Islet precursor cell (in vitro differentiated cells): ENCODE data around the gene FAP.

Experiments used
- DNase-seq: peaks from one replicate; pipeline ENCODE4 v3.0.0-alpha.2; 2018

The FAP gene

GRCh38 chr2:162184359-162184758 is 58.9 kb downstream of the FAP start:
- DNase-seq: no peak

DNA sequence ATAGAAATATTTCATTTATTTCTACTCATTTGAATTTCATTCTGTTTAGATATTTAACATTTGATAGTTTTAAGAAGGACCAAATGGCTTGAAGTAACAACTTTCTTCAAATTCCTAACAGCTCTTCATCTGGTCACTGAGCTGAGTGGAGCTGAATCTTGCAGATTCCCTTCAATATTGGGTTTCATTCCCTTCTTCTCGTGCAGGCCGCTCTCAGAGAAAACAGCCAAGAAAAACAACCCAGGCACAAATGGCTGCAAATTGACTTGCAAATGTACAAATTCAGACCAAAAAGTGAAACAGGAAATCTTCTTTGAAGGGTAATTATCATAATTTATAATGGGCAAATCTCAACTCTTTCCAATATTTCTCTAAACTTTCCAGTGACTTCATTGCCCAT is 60.9 kb downstream of the FAP start:
- no peak for DNase-seq

DNA sequence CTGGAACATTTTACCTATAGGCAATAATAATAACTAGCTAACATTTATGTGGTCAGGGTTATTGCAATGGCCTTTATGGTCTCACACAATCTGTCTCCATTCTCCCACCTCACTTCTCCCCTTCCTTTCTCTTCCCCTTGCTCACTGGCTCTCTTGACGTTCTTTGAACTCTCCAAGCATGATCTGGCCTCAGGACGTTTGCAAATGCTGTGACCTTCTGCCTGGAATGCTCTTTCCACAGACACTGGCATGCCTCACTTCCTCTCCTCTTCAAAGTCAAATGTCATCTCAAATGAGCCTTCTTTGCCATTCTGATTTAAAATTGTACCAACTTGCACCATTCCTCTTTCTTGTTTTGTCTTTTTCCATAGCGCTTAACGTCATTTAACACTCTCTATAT is 65.9 kb downstream of the FAP start:
- DNase-seq: no peak

GRCh38 chr2:162175714-162176113 is 67.5 kb downstream of the FAP start:
- DNase-seq: no peak

GRCh38 chr2:162174746-162175145 is 68.5 kb downstream of the FAP start:
- DNase-seq: no peak

- no peak for DNase-seq
Observed at GRCh38 chr2:162172802-162173370, 70.4 kb downstream of the FAP start.

- DNase-seq: no peak
Observed at GRCh38 chr2:162166745-162167144, 76.5 kb downstream of the FAP start.

- DNase-seq: no peak
Observed at GRCh38 chr2:162166174-162166573, 77.1 kb downstream of the FAP start.

- DNase-seq: no peak
Observed at GRCh38 chr2:162164802-162165201, 78.4 kb downstream of the FAP start.

GRCh38 chr2:162159446-162159845 is 83.8 kb downstream of the FAP start:
- no peak for DNase-seq

GRCh38 chr2:162156149-162156548 is 87.1 kb downstream of the FAP start:
- DNase-seq: no peak

DNA sequence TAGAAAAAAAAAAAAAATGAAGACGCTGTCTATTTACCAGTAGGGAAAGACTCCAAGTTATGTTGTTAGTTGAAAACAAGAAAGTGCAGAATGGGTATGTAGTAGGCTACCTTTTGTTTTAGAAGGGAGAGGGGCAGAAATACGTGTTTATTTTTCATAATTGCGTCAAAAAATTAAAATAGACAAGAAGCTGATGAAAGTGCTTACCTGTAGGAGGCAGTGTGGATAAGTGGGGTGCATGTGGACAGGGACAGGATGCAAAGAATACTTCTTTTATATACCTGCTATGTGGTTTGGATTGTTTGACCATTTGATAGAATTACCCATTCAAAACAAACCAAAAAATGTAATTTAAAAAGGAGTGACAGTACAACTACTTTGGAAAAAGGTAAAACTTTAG is 88.2 kb downstream of the FAP start:
- no peak for DNase-seq

DNA sequence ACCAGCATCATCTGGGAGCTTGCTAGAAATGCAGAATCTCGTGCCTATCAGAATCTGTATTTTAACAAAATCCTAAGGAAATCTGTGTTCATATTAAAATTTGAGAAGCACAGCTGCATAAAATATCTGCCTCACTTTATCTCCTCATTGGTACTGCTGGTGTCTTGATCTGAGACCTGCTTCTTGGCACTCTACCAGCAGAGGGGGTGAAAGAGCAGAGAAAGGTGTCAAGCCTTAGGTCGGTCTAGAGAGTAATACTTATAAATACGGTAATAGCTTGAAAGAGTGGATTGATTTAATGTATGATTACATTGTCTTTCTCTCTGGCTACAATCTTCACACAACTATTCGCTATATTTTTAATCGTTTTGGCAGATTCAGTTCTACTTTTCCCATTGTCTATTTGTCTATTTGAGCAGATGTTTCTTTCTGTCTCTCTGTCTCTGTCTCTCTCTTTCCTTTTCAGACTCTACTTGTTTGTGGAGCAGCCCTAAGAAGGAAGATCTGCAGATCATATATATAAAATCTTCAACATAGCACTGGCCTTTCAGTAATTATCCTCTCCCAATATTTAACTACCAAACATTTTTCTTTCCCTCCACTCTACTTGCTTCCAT is 89.5 kb downstream of the FAP start:
- peak; percentile 74 for DNase-seq

DNA sequence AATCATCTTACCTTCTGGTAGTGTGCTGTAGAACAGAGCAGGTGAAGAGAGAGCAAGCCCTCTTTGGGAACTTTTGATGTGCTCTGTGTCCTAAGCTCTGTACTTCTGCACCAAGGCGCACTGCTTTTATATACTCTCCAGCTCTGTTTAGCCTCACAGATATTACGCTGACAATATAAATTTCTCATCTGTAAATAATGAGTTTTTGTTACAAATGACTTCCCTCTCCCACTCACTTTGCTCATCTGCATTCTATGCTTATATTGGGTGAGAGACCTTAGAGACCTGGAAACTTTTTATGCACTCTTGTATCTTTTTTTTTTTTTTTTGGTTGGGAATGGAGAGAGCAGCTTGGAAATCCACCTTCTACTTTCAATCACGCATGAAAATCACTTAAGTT is 91.1 kb downstream of the FAP start, which contains the start of gene GCG:
GCG (minus strand) TSS at position 101 of the 400 bp plus-strand sequence. CDS start 3,069 bp downstream, outside the sequence.
- no peak for DNase-seq

DNA sequence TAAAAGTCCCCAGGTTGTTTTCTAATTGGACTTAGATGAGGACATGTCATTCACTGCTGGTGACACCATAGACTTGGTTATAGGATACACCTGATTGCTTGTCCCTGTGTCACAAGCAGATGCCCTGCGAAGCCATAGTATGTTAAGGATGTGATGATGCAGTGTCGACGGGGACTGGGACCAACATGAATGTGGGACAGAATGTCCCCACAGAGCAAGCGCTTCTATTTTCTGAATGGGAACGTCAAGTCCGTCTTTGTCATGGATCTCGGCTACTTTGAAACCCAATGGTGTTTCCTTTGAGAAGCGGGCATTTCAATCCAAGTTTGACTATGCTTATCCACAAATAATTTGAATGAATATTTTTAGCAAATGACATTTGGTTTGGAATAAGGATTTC is 93.3 kb downstream of the FAP start:
- no peak for DNase-seq

DNA sequence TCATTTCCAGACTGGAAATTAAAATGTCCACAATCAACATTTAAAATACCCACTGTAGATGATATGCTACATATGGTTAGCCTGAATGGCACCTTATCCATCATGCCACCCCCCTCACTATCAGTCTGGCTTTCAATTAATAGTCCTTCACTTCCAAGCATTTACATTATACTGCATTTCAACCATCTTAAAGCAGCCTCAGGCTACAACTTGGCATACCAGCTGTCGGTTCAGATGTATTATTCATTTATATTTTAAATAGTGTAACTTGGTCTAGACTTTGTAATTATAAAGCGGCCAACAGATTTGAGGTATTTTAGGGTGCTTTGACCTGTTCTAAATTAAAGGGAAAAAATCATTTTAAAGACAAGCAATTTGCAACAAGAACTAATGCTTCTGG is 93.8 kb downstream of the FAP start:
- no peak for DNase-seq

DNA sequence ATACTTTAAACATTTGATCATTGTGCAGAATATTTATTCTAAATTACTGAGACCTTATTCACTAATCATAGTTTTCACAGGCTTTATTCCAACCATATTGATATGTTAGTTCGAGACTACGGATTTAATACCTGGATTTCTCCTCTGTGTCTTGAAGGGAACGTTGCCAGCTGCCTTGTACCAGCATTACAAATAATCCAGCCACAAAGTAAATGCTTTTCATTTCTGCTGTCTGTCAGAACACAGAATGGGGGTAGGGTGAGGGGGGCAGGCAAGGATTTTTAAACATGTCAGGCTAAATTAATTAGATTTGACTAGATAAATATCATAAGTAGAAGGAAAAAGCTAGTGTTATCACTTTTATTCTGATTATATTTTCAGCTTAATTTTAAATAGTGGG is 94.3 kb downstream of the FAP start:
- no peak for DNase-seq

DNA sequence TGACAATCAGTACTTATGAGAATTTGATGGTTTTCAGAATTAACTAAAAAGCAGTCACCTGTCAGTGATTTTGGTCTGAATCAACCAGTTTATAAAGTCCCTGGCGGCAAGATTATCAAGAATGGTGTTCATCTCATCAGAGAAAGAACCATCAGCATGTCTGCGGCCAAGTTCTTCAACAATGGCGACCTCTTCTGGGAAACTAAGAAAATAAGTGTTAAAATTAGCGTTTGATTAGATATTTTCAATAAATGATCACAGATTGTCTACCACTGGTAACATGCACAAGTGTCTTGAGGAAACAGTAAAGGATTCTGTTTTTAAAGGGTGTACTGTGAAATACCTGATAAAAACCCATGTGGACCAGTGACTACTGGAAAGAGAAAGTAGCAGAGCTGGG is 99.3 kb downstream of the FAP start:
- no peak for DNase-seq

- no peak for DNase-seq
Observed at GRCh38 chr2:162138310-162138709, 104.9 kb downstream of the FAP start.

DNA sequence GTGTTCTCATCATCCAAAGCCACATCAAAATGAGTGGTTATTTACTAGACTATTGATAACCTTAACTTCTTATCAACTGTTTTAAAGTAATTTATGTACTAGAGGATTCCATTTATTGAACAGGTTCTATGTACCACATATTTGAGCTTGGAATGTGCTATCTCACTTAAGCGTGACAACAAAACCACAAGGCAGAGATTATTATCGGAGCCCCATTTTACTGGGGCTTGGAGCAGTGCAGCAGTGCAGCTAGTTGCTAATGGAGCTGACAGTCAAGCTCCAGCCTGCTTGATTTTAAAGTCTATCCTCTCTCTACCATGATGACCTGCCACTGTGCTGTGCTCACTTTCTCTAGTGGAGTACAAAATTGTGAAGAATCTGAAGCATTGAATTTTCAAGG is 115.8 kb downstream of the FAP start:
- no peak for DNase-seq

- no peak for DNase-seq
Observed at GRCh38 chr2:162126527-162126926, 116.7 kb downstream of the FAP start.

GRCh38 chr2:162126111-162126519 is 117.1 kb downstream of the FAP start:
- DNase-seq: no peak

DNA sequence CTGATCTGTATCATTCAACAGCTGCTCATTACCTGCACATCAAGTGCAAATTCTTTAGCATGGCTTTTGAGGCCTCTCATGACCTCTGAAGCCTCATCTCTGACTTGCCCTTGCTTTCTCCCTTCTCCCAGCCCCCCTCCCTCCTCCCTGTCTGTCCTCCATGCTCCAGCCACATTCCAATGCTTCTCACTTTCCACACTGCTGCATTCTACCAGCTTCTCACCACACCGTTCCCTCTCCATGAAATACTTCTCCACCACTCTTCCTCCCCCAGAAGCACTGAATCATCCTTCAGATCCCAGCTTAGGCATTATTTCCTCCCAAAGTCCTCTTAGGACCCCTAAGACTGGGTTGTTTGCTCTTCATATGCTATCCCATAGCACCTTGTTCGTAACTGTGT is 118.1 kb downstream of the FAP start:
- DNase-seq: peak; percentile 70

DNA sequence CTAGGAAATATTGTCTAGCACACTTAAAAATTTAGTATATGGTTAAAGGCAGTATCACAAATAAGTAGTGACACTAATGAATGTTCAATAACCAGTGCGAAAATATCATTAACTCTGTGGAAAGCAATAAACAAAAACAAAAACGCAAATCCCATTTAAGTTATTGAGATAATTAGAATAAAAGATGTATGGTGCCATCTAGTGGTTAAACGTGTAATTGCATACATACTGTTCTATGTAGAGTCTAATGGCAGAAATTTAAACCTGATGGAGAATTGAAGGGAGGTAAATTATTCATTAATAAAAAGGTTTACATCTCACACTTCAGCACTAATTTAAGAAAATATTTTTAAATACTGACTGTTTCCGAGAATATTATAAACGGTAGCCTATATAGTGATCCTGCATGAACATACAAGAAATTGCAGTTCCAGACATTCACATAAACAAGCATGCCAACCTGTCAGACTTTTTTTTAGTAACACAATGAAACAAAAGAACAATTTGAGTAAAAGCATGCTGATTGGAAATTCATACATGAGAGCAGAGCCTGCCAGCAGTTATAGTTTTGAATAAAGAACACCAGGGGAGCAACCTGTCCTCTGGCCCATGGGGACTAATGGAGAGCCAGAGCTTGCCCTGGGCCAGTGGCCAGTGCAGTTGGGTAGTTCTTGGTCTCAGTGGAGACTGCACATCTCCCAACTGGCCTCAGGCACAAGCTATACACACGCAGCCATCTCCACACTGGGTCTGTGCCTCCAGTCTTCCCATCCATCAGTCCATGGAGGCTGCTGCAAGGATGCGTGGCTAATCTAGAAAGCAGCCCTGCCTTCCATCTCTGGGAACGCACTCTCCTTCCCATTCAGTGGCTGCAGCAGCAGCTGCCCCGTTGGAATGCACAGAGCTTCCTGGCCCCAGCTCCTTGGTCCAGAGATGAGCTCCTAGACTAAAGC is 119.2 kb downstream of the FAP start:
- no peak for DNase-seq
